Spleen (tissue), 11 donors: ENCODE data around the gene ASCL5. TPM values are rescaled to one million over a fixed set of nuclear protein-coding genes. Genes with fewer than 3 reads are reported as not detected.
A peak's percentile ranks its signal among the peaks of the same experiment; 100 is the strongest.
"Not testable (repeated sequence)": the region's sequence is repeated elsewhere in the genome, so short reads cannot be mapped to it uniquely, and the experiment has no call there.

Experiments used
- DNase-seq: peaks from one replicate; pipeline ENCODE4 v3.0.0-alpha.2; 2020
- H3K27ac ChIP-seq, 8 donors: fragments of 200-600 bp; sonication (generic) in 7 of 8; 1 replicate in 4 of 8; 2 replicates in 4 of 8; pipeline versions ENCODE4 v1.5.0 to v1.8.0; 2016 to 2021; ENCODE audit warnings: inconsistent platforms in 4 of 8, mild to moderate bottlenecking in 4 of 8, moderate library complexity in 1 of 8
- H3K27me3 ChIP-seq, 7 donors: fragments of 200-600 bp; sonication (generic) in 6 of 7; replicated peaks in 1 of 7; 1 replicate in 4 of 7; 2 replicates in 3 of 7; pipeline versions ENCODE4 v1.5.0 to v1.8.0; 2016 to 2021; ENCODE audit warnings: inconsistent platforms in 3 of 7, mild to moderate bottlenecking in 1 of 7
- H3K36me3 ChIP-seq, 6 donors: fragments of 200-600 bp; sonication (generic) in 5 of 6; 1 replicate in 4 of 6; 2 replicates in 2 of 6; pipeline versions ENCODE4 v1.5.0 to v1.8.0; 2016 to 2021; ENCODE audit warnings: inconsistent platforms in 2 of 6
- H3K4me1 ChIP-seq, 6 donors: fragments of 200-600 bp; sonication (generic) in 5 of 6; 1 replicate in 3 of 6; 2 replicates in 3 of 6; pipeline versions ENCODE4 v1.5.0 to v1.8.0; 2016 to 2021; ENCODE audit warnings: inconsistent platforms in 3 of 6
- H3K4me3 ChIP-seq, 8 donors: fragments of 200-600 bp; sonication (generic) in 7 of 8; 1 replicate in 4 of 8; 2 replicates in 4 of 8; pipeline versions ENCODE4 v1.5.0 to v1.8.0; 2016 to 2021; ENCODE audit warnings: inconsistent platforms in 4 of 8, mild to moderate bottlenecking in 4 of 8, moderate library complexity in 2 of 8
- H3K9me3 ChIP-seq, 8 donors: fragments of 200-600 bp; sonication (generic) in 7 of 8; 1 replicate in 4 of 8; 2 replicates in 4 of 8; pipeline versions ENCODE4 v1.5.0 to v1.8.0; 2016 to 2021; ENCODE audit warnings: inconsistent platforms in 4 of 8
- POLR2A ChIP-seq, 3 donors: fragments of 450-650 bp; IDR thresholded peaks; one replicate each; pipeline ENCODE4 v1.5.1; 2017; ENCODE audit warnings: antibody characterized with exemption in 3 of 3, mild to moderate bottlenecking in 1 of 3
- POLR2AphosphoS5 ChIP-seq, 3 donors: sonication (generic); formaldehyde crosslinking; IDR thresholded peaks; one replicate each; pipeline ENCODE4 v1.5.1; 2017; ENCODE audit warnings: antibody characterized with exemption in 3 of 3
- WGBS, 5 donors: extraction: QIAGEN DNeasy Blood & Tissue Kit in 3 of 5; methylation state at CpG; one replicate each; pipeline versions ENCODE4 v1.1.5 to v1.1.7; 2013 to 2018; 5-methylcytosine and 5-hydroxymethylcytosine counted together
- intact Hi-C: fragments of 100-400 bp; cut with DNase I; formaldehyde crosslinking; loops from one replicate; pipeline ENCODE4 v1.15.0; 2023; ENCODE audit warnings: low total_unique reads
- polyA plus RNA-seq, 3 donors: library from polyadenylated mRNA; stranded (reverse); fragments of 200-250 nt; gene quantifications; one replicate each; pipeline ENCODE4 v1.2.1, GENCODE V29; 2013
- total RNA-seq, 7 donors: library from RNA; depleted of rRNA in 3 of 7; stranded (reverse); fragments of >200 nt in 3 of 7; fragmentation: NEBNext Ultra II Directional in 4 of 7; extraction: Animal tissue kit (Norgen Biotek cat#: 25700) in 4 of 7; gene quantifications; one replicate each; pipeline versions ENCODE4 v1.1.0 to v1.2.1, GENCODE V29; 2016 to 2021
- TF ChIP-seq, protein P1 (sequence below), 11 experiments: fragments of 200-600 bp in 7 of 11; fragments of 450-650 bp in 4 of 11; sonication (generic) in 4 of 11; IDR thresholded peaks in 8 of 11; conservative IDR thresholded peaks in 3 of 11; 1 replicate in 7 of 11; 2 replicates in 4 of 11; pipeline versions ENCODE4 v1.4.0 to v1.8.0; 2016 to 2021; ENCODE audit warnings: antibody characterized with exemption in 11 of 11, inconsistent platforms in 4 of 11, mild to moderate bottlenecking in 1 of 11
- donor health status: healthy with polysubstance abuse.
- donor health status: DM: no; HTN: no; CAD: no; lungs with moderate emphysema.
- donor health status: DM: no; HTN: no; CAD: no.
- donor health status: Bipolar disorder and iron deficiency.
- donor health status: healthy.
- donor health status: DM: no; HTN: no; CAD: no.
- donor health status: DM: yes; HTN: yes; CAD: no.

Gene ASCL5
- total and polyA plus RNA-seq, 10 donors = 0.06 to 0.85 (median 0.09) TPM; not detected in 6

DNA sequence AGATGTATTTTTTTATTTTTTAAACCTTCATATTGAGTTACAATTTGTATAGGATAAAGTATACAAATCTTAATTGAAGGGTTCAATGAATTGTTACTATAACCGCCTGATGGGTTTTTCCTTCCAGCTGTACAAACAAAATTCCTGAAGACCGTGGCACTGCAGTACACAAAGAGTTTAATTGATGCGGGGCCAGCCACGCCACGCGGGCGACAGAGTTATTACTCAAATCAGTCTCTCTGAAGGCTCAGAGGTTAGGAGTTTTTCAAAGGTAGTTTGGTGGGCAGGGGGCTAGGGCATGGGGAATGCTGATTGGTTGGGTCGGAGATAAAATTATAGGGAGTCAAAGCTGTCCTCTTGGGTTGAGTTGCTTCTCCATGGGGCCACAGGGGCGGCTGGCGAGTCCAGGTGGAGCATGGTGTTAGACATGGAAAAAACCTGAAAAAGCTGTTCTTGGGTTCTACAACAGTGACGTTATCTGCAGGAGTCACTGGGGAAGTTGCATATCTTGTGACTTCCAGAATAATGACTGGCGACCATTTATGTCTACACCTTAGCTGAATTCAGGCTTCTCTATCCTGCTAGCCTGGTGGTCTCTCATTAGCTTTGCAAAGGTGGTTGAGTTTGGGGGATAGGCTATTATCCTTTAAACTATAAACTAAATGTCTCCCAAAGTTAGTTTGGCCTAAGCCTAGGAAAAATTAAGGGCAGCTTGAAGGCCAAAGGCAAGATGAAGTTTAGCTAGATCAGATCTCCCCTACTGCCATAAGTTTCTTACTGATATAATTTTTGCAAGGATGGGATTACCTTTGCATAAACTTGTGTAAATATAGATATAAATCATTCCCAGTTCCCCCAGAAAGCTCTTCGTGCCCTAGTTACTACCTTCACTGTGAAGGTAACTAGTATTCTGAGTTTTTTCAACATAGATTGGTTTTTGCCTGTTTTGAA is 40.3 kb upstream of the ASCL5 start:
- Histone ChIP-seq H3K27me3 (peaks cover 0 to 7% (median 0%) of the 10 kb centered on the region in 7 donors), H3K36me3 (no peaks in the 10 kb centered on the region)
- WGBS, 5 donors = 86 to 90% (median 88%) methylated on average over 13 of the region's 13 CpGs

DNA sequence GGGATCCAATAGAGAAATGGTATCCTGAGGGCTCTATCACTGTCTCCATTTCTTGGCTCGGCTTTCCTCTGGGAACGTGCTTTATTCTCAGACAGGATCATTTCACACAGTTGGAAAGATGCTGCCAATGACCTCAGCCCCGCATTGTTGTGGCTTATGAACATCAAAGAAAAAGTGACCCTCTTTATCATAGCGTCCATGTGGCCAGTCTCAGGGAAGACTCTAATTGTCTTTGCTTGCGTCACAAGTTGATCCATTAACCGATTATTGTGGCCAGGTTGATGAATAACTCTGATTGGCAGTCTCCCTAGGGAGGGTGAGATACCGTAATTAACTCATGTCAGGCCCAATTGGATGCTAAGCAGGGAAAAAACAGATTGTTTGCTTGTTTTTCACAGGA is 37.7 kb upstream of the ASCL5 start:
- intact Hi-C loops = no loop called here
- 72 to 86% (median 77%) methylated on average over 7 of the region's 7 CpGs for WGBS, 5 donors
- no peaks in the 10 kb centered on the region for H3K9me3 ChIP-seq

More for the DNA sequence above, 40.3 kb upstream of the ASCL5 start:
- no peaks in the 10 kb centered on the region for H3K9me3 ChIP-seq
- DNase-seq = no peak
- intact Hi-C loops = no loop called here
- TF ChIP-seq POLR2A (IDR thresholded peaks at IDR 0.05) = no peak
- TF ChIP-seq POLR2AphosphoS5 (IDR thresholded peaks at IDR 0.05) = no peak
- TF ChIP-seq, protein P1, sequence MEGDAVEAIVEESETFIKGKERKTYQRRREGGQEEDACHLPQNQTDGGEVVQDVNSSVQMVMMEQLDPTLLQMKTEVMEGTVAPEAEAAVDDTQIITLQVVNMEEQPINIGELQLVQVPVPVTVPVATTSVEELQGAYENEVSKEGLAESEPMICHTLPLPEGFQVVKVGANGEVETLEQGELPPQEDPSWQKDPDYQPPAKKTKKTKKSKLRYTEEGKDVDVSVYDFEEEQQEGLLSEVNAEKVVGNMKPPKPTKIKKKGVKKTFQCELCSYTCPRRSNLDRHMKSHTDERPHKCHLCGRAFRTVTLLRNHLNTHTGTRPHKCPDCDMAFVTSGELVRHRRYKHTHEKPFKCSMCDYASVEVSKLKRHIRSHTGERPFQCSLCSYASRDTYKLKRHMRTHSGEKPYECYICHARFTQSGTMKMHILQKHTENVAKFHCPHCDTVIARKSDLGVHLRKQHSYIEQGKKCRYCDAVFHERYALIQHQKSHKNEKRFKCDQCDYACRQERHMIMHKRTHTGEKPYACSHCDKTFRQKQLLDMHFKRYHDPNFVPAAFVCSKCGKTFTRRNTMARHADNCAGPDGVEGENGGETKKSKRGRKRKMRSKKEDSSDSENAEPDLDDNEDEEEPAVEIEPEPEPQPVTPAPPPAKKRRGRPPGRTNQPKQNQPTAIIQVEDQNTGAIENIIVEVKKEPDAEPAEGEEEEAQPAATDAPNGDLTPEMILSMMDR (IDR thresholded peaks at IDR 0.05 in 8 of 11, conservative IDR thresholded peaks at IDR 0.05 in 3 of 11) = no peak
- H3K4me1 ChIP-seq = peaks cover 0 to 20% (median 13%) of the 10 kb centered on the region in 6 donors
- H3K27ac ChIP-seq = no peak overlapping the region
- no peak overlapping the region for H3K4me3 ChIP-seq

DNA sequence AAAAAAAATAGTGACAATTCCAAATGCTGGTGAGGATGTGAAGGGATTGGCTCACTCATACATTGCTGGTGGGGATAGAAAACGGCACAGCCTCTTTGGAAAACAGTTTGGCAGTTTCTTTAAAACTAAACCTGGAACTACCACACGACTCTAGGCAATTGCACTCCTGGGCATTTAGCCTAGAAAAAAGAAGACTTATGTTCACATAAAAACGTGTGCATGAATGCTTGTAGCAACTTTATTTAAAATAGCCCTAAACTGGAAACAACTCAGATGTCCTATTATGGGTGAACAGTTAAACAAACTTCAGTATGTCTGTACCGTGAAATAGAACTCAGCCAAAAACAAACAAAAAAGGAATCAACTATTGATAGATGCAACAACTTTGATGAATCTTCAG is 36.7 kb upstream of the ASCL5 start:
- H3K9me3 ChIP-seq = no peaks in the 10 kb centered on the region
- no peaks in the 10 kb centered on the region for H3K27me3 ChIP-seq
- no peak overlapping the region for H3K4me3 ChIP-seq
- intact Hi-C loops = no loop called here
- 61 to 74% (median 69%) methylated on average over 4 of the region's 4 CpGs for WGBS, 5 donors
- DNase-seq = no peak
- H3K27ac ChIP-seq = no peak overlapping the region
- no peaks in the 10 kb centered on the region for H3K36me3 ChIP-seq
- TF ChIP-seq POLR2AphosphoS5 (IDR thresholded peaks at IDR 0.05) = no peak
- TF ChIP-seq POLR2A (IDR thresholded peaks at IDR 0.05) = no peak
- H3K4me1 ChIP-seq = no peaks in the 10 kb centered on the region

More for the DNA sequence above, 37.7 kb upstream of the ASCL5 start:
- Histone ChIP-seq H3K27me3 (no peaks in the 10 kb centered on the region), H3K4me3 (no peak overlapping the region), H3K36me3 (no peaks in the 10 kb centered on the region), H3K27ac (no peak overlapping the region), H3K4me1 (no peaks in the 10 kb centered on the region)
- no peak for TF ChIP-seq POLR2A (IDR thresholded peaks at IDR 0.05)
- TF ChIP-seq, protein P1 (IDR thresholded peaks at IDR 0.05 in 8 of 11, conservative IDR thresholded peaks at IDR 0.05 in 3 of 11) = no peak
- TF ChIP-seq POLR2AphosphoS5 (IDR thresholded peaks at IDR 0.05) = no peak
- DNase-seq = no peak

DNA sequence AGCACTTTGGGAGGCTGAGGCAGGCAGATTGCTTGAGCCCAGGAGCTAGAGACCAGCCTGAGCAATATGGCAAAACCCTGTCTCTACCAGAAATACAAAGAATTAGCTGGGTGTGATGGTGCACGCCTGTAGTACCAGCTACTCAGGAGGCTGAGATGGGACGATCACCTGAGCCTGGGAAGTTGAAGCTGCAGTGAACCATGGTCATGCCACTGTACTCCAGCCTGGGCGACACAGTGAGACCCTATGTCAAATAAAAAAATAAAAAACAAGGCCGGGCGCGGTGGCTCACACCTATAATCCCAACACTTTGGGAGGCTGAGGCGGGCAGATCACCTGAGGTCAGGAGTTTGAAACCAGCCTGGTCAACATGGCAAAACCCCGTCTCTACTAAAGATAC is 36.1 kb upstream of the ASCL5 start:
- intact Hi-C loops, H3K27ac ChIP-seq, H3K4me1 ChIP-seq, H3K36me3 ChIP-seq, H3K9me3 ChIP-seq, H3K4me3 ChIP-seq, H3K27me3 ChIP-seq, DNase-seq: not testable (repeated sequence)
- WGBS, 5 donors = 78 to 94% (median 90%) methylated on average over 8 of the region's 8 CpGs

DNA sequence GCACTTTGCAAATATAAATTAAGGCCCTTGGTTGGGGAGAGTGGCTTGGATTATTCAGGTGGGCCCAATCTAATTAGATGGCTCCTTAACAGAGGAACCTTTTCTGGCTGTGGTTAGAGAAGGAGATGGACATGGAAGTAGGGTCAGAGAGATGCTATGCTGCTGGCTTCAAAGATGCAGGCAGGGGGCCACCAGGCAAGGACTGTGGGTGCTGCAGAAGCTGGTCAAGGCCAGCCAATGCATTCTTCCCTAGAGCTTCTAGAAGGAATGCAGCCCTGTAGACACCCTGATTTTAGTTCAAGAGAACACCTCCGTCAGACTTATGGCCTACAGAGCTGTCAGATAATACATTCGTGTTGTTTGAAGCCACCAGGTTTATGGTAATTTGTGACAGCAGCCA is 31.0 kb upstream of the ASCL5 start:
- Histone ChIP-seq H3K27ac (no peak overlapping the region), H3K36me3 (no peaks in the 10 kb centered on the region), H3K4me3 (no peak overlapping the region), H3K9me3 (no peaks in the 10 kb centered on the region), H3K27me3 (no peaks in the 10 kb centered on the region), H3K4me1 (peaks cover 8 to 20% (median 14%) of the 10 kb centered on the region in 6 donors)
- DNase-seq = peak; percentile 18
- 83 to 93% (median 91%) methylated on average over 2 of the region's 2 CpGs for WGBS, 5 donors
- intact Hi-C loops = no loop called here
- TF ChIP-seq, protein P1 (IDR thresholded peaks at IDR 0.05 in 8 of 11, conservative IDR thresholded peaks at IDR 0.05 in 3 of 11) = no peak
- TF ChIP-seq POLR2AphosphoS5 (IDR thresholded peaks at IDR 0.05) = no peak
- no peak for TF ChIP-seq POLR2A (IDR thresholded peaks at IDR 0.05)
